Cardiac muscle cell (in vitro differentiated cells and primary cell): ENCODE data around the gene NOC4L. TPM values are rescaled to one million over a fixed set of nuclear protein-coding genes. Genes with fewer than 3 reads are reported as not detected.
"Not testable (repeated sequence)": the region's sequence is repeated elsewhere in the genome, so short reads cannot be mapped to it uniquely, and the experiment has no call there.

Experiments
- DNase-seq, 2 donors: peaks; one replicate each; pipeline versions ENCODE4 v3.0.0 to v3.0.0-alpha.2; 2010 to 2017; ENCODE audit warnings: low read depth in 1 of 2, low spot score in 1 of 2
- H3K27ac ChIP-seq: fragments of 200-600 bp; sonication (generic); 2 replicates; pipeline ENCODE4 v1.5.1; 2016
- H3K27me3 ChIP-seq: fragments of 200-600 bp; sonication (generic); 2 replicates; pipeline ENCODE4 v1.6.0; 2016; ENCODE audit warnings: control low read depth
- H3K36me3 ChIP-seq: fragments of 200-600 bp; sonication (generic); 2 replicates; pipeline ENCODE4 v1.5.1; 2016; ENCODE audit warnings: control low read depth
- H3K4me1 ChIP-seq: fragments of 200-600 bp; sonication (generic); 2 replicates; pipeline ENCODE4 v1.8.1; 2017; ENCODE audit warnings: low read depth, mild to moderate bottlenecking, mixed run types
- H3K4me3 ChIP-seq: fragments of 200-600 bp; sonication (generic); 2 replicates; pipeline ENCODE4 v1.5.1; 2016; ENCODE audit warnings: mild to moderate bottlenecking
- H3K9me3 ChIP-seq: fragments of 200-600 bp; sonication (generic); 2 replicates; pipeline ENCODE4 v1.5.1; 2017; ENCODE audit warnings: low read depth, mild to moderate bottlenecking, control low read depth
- CTCF ChIP-seq: IDR thresholded peaks from 2 replicates; pipeline ENCODE4 v1.5.1; 2012; ENCODE audit warnings: low read depth, mild to moderate bottlenecking, low read length
- polyA plus RNA-seq: library from polyadenylated mRNA; unstranded; fragments of >200 nt; fragmentation: Nextera tagmentation; extraction: Ambion mirVana; gene quantifications from 2 replicates; pipeline ENCODE4 v1.2.1, GENCODE V29; 2016
- total RNA-seq: library from RNA; depleted of rRNA; stranded (reverse); fragments of >200 nt; gene quantifications from 2 replicates; pipeline ENCODE4 v1.2.3, GENCODE V29; 2016

The NOC4L gene
- total and polyA plus RNA-seq, 2 experiments from 2014 or later, result 17.1 to 33.1 TPM

GRCh38 chr12:132132609-132133430, 11.4 kb upstream of the NOC4L start:
- TF ChIP-seq CTCF, result no peak
- Histone ChIP-seq H3K9me3 (no peaks in the 10 kb centered on the region), H3K36me3 (peaks cover 2% of the 10 kb centered on the region), H3K27ac (no peak overlapping the region), H3K27me3 (no peaks in the 10 kb centered on the region), H3K4me1 (no peaks in the 10 kb centered on the region), H3K4me3 (no peak overlapping the region)
- no peak for DNase-seq

- Histone ChIP-seq H3K36me3 (no peaks in the 10 kb centered on the region), H3K27me3 (no peaks in the 10 kb centered on the region)
- TF ChIP-seq CTCF, result no peak
These were observed 10.2 kb upstream of the NOC4L start for GRCh38 chr12:132133952-132134652.

GRCh38 chr12:132134653-132135183, 9.5 kb upstream of the NOC4L start:
- H3K27me3 ChIP-seq, DNase-seq, H3K9me3 ChIP-seq, H3K4me3 ChIP-seq, H3K4me1 ChIP-seq, H3K27ac ChIP-seq, H3K36me3 ChIP-seq: not testable (repeated sequence)

More at GRCh38 chr12:132133952-132134652, 10.2 kb upstream of the NOC4L start:
- H3K9me3 ChIP-seq, result no peaks in the 10 kb centered on the region
- H3K4me1 ChIP-seq, result no peaks in the 10 kb centered on the region
- H3K27ac ChIP-seq, result peak overlapping the region; percentile 39
- H3K4me3 ChIP-seq, result no peak overlapping the region
- DNase-seq, result no peak

- not testable (repeated sequence) for H3K27ac ChIP-seq, H3K4me1 ChIP-seq, H3K4me3 ChIP-seq, H3K27me3 ChIP-seq, H3K9me3 ChIP-seq, DNase-seq
- H3K36me3 ChIP-seq, result peaks cover 15% of the 10 kb centered on the region
These were observed 8.0 kb upstream of the NOC4L start for GRCh38 chr12:132136226-132136625.

GRCh38 chr12:132137483-132138125, 6.7 kb upstream of the NOC4L start:
- no peak for DNase-seq
- Histone ChIP-seq H3K27me3 (no peaks in the 10 kb centered on the region), H3K9me3 (no peaks in the 10 kb centered on the region), H3K36me3 (peaks cover 20% of the 10 kb centered on the region), H3K4me1 (no peaks in the 10 kb centered on the region), H3K27ac (no peak overlapping the region), H3K4me3 (no peak overlapping the region)
- TF ChIP-seq CTCF, result no peak

- peaks cover 20% of the 10 kb centered on the region for H3K36me3 ChIP-seq
- no peak for DNase-seq
- no peak for TF ChIP-seq CTCF
These were observed 5.1 kb upstream of the NOC4L start for GRCh38 chr12:132138941-132139871.

More at GRCh38 chr12:132138941-132139871, 5.1 kb upstream of the NOC4L start:
- H3K27me3 ChIP-seq, result no peaks in the 10 kb centered on the region
- peaks cover 5% of the 10 kb centered on the region for H3K4me1 ChIP-seq
- H3K4me3 ChIP-seq, result no peak overlapping the region
- H3K9me3 ChIP-seq, result no peaks in the 10 kb centered on the region
- H3K27ac ChIP-seq, result no peak overlapping the region
